Activated T-helper 2 cell treated with anti-CD3 and anti-CD28 coated beads, Interferon-gamma antibody, Interleukin-2, Interleukin-4, amounts not matched to agents 10 μg/mL and 5 μg/mL and 100 μg/mL, durations not matched to agents 14 hours and 24 hours and 36 hours (primary cell): ENCODE results near the gene GUCY1A2. TPM values are rescaled to one million over a fixed set of nuclear protein-coding genes. Genes with fewer than 3 reads are reported as not detected.

Source experiments
- DNase-seq: peaks from one replicate; pipeline ENCODE4 v3.0.0; 2021; ENCODE audit warnings: low spot score
- H3K27ac Mint-ChIP-seq: one replicate; pipeline ENCODE4 v1.8.0; 2021; ENCODE audit warnings: mixed read lengths
- H3K27me3 Mint-ChIP-seq: one replicate; pipeline ENCODE4 v1.8.0; 2021; ENCODE audit warnings: low read depth, mixed read lengths
- H3K36me3 Mint-ChIP-seq: one replicate; pipeline ENCODE4 v1.8.0; 2021; ENCODE audit warnings: low read depth, mixed read lengths
- H3K4me1 Mint-ChIP-seq: one replicate; pipeline ENCODE4 v1.8.0; 2021; ENCODE audit warnings: low read depth, mixed read lengths
- H3K4me3 Mint-ChIP-seq: one replicate; pipeline ENCODE4 v1.8.0; 2021; ENCODE audit warnings: low read depth, mild to moderate bottlenecking, moderate library complexity, mixed read lengths
- H3K9me3 Mint-ChIP-seq: one replicate; pipeline ENCODE4 v1.8.0; 2021; ENCODE audit warnings: mixed read lengths
- intact Hi-C: fragments of 100-400 bp; cut with micrococcal nuclease; formaldehyde crosslinking; loops from one replicate; pipeline ENCODE4 v1.15.1; 2023
- total RNA-seq: library from RNA; stranded (reverse); gene quantifications from 2 replicates; pipeline ENCODE4 v1.2.3, GENCODE V29; 2022

GUCY1A2 gene
- total RNA-seq, 1 donor from 2014 or later = 0.02 TPM

- H3K27ac Mint-ChIP-seq = no peak overlapping the region
- no peaks in the 10 kb centered on the region for H3K36me3 Mint-ChIP-seq
- no peak for DNase-seq
- peaks cover 13% of the 10 kb centered on the region for H3K9me3 Mint-ChIP-seq
- intact Hi-C loops = no loop called here
- no peaks in the 10 kb centered on the region for H3K27me3 Mint-ChIP-seq
- H3K4me3 Mint-ChIP-seq = no peak overlapping the region
- H3K4me1 Mint-ChIP-seq = no peaks in the 10 kb centered on the region
These were observed 58.5 kb downstream of the GUCY1A2 start for GRCh38 chr11:106959800-106960199.

GRCh38 chr11:106959386-106959785 lies 58.9 kb downstream of the GUCY1A2 start:
- Mint-ChIP-seq H3K4me1 (no peaks in the 10 kb centered on the region), H3K9me3 (peaks cover 14% of the 10 kb centered on the region), H3K4me3 (no peak overlapping the region), H3K27ac (no peak overlapping the region), H3K27me3 (no peaks in the 10 kb centered on the region), H3K36me3 (no peaks in the 10 kb centered on the region)
- intact Hi-C loops = no loop called here
- DNase-seq = no peak

GRCh38 chr11:106958517-106959248 lies 59.6 kb downstream of the GUCY1A2 start:
- intact Hi-C loops = no loop called here
- H3K4me1 Mint-ChIP-seq = no peaks in the 10 kb centered on the region
- H3K36me3 Mint-ChIP-seq = no peaks in the 10 kb centered on the region
- no peak overlapping the region for H3K27ac Mint-ChIP-seq
- H3K4me3 Mint-ChIP-seq = no peak overlapping the region
- H3K9me3 Mint-ChIP-seq = peaks cover 21% of the 10 kb centered on the region
- no peaks in the 10 kb centered on the region for H3K27me3 Mint-ChIP-seq
- DNase-seq = no peak

GRCh38 chr11:106957030-106957482 lies 61.2 kb downstream of the GUCY1A2 start:
- no peak overlapping the region for H3K4me3 Mint-ChIP-seq
- no peaks in the 10 kb centered on the region for H3K27me3 Mint-ChIP-seq
- H3K9me3 Mint-ChIP-seq = peaks cover 22% of the 10 kb centered on the region
- no peak overlapping the region for H3K27ac Mint-ChIP-seq
- intact Hi-C loops = no loop called here
- no peaks in the 10 kb centered on the region for H3K4me1 Mint-ChIP-seq
- no peaks in the 10 kb centered on the region for H3K36me3 Mint-ChIP-seq
- no peak for DNase-seq

- H3K9me3 Mint-ChIP-seq = peaks cover 11% of the 10 kb centered on the region
- no peak for DNase-seq
- intact Hi-C loops = no loop called here
- no peaks in the 10 kb centered on the region for H3K27me3 Mint-ChIP-seq
- no peak overlapping the region for H3K4me3 Mint-ChIP-seq
- H3K4me1 Mint-ChIP-seq = no peaks in the 10 kb centered on the region
- no peak overlapping the region for H3K27ac Mint-ChIP-seq
- H3K36me3 Mint-ChIP-seq = no peaks in the 10 kb centered on the region
These were observed 68.2 kb downstream of the GUCY1A2 start for GRCh38 chr11:106950067-106950491.

- Mint-ChIP-seq H3K36me3 (no peaks in the 10 kb centered on the region), H3K4me3 (no peak overlapping the region), H3K9me3 (peaks cover 6% of the 10 kb centered on the region), H3K27me3 (no peaks in the 10 kb centered on the region), H3K27ac (no peak overlapping the region), H3K4me1 (no peaks in the 10 kb centered on the region)
- intact Hi-C loops = no loop called here
- DNase-seq = no peak
These were observed 75.2 kb downstream of the GUCY1A2 start for GRCh38 chr11:106943089-106943488.

- no peaks in the 10 kb centered on the region for H3K36me3 Mint-ChIP-seq
- no peak overlapping the region for H3K27ac Mint-ChIP-seq
- intact Hi-C loops = no loop called here
- DNase-seq = no peak
- no peaks in the 10 kb centered on the region for H3K27me3 Mint-ChIP-seq
- H3K9me3 Mint-ChIP-seq = peaks cover 8% of the 10 kb centered on the region
- H3K4me1 Mint-ChIP-seq = no peaks in the 10 kb centered on the region
- H3K4me3 Mint-ChIP-seq = no peak overlapping the region
These were observed 79.1 kb downstream of the GUCY1A2 start for GRCh38 chr11:106939157-106939556.

GRCh38 chr11:106937111-106937510 lies 81.2 kb downstream of the GUCY1A2 start:
- DNase-seq = no peak
- no peaks in the 10 kb centered on the region for H3K4me1 Mint-ChIP-seq
- no peaks in the 10 kb centered on the region for H3K36me3 Mint-ChIP-seq

GRCh38 chr11:106925245-106925644 lies 93.0 kb downstream of the GUCY1A2 start:
- H3K27me3 Mint-ChIP-seq = no peaks in the 10 kb centered on the region
- H3K4me3 Mint-ChIP-seq = no peak overlapping the region
- H3K9me3 Mint-ChIP-seq = peaks cover 9% of the 10 kb centered on the region
- no peaks in the 10 kb centered on the region for H3K36me3 Mint-ChIP-seq
- intact Hi-C loops = no loop called here
- H3K4me1 Mint-ChIP-seq = no peaks in the 10 kb centered on the region
- H3K27ac Mint-ChIP-seq = no peak overlapping the region
- no peak for DNase-seq

More at GRCh38 chr11:106937111-106937510, 81.2 kb downstream of the GUCY1A2 start:
- intact Hi-C loops = no loop called here
- Mint-ChIP-seq H3K9me3 (peaks cover 22% of the 10 kb centered on the region), H3K4me3 (no peak overlapping the region), H3K27ac (no peak overlapping the region), H3K27me3 (no peaks in the 10 kb centered on the region)

GRCh38 chr11:106920899-106921509 lies 97.3 kb downstream of the GUCY1A2 start:
- no peaks in the 10 kb centered on the region for H3K4me1 Mint-ChIP-seq
- no peak for DNase-seq
- H3K4me3 Mint-ChIP-seq = no peak overlapping the region
- intact Hi-C loops = no loop called here
- no peak overlapping the region for H3K27ac Mint-ChIP-seq
- H3K9me3 Mint-ChIP-seq = peaks cover 15% of the 10 kb centered on the region
- no peaks in the 10 kb centered on the region for H3K27me3 Mint-ChIP-seq
- no peaks in the 10 kb centered on the region for H3K36me3 Mint-ChIP-seq

GRCh38 chr11:106917973-106918372 lies 100.3 kb downstream of the GUCY1A2 start:
- no peak for DNase-seq
- Mint-ChIP-seq H3K27me3 (no peaks in the 10 kb centered on the region), H3K36me3 (no peaks in the 10 kb centered on the region), H3K4me3 (no peak overlapping the region), H3K9me3 (peaks cover 10% of the 10 kb centered on the region), H3K27ac (no peak overlapping the region), H3K4me1 (no peaks in the 10 kb centered on the region)
- intact Hi-C loops = no loop called here

- DNase-seq = no peak
- Mint-ChIP-seq H3K27me3 (no peaks in the 10 kb centered on the region), H3K4me1 (no peaks in the 10 kb centered on the region), H3K36me3 (no peaks in the 10 kb centered on the region), H3K4me3 (no peak overlapping the region), H3K27ac (no peak overlapping the region), H3K9me3 (peaks cover 7% of the 10 kb centered on the region)
- intact Hi-C loops = no loop called here
These were observed 103.9 kb downstream of the GUCY1A2 start for GRCh38 chr11:106914409-106914808.

- Mint-ChIP-seq H3K4me3 (no peak overlapping the region), H3K9me3 (peaks cover 6% of the 10 kb centered on the region), H3K36me3 (no peaks in the 10 kb centered on the region), H3K4me1 (no peaks in the 10 kb centered on the region), H3K27me3 (no peaks in the 10 kb centered on the region), H3K27ac (no peak overlapping the region)
- intact Hi-C loops = no loop called here
- DNase-seq = no peak
These were observed 105.1 kb downstream of the GUCY1A2 start for GRCh38 chr11:106913141-106913540.
